Liver (tissue), 9 donors: ENCODE data around the gene DHCR7. TPM values are rescaled to one million over a fixed set of nuclear protein-coding genes. Genes with fewer than 3 reads are reported as not detected.

Source experiments
- DNase-seq: peaks from one replicate; pipeline ENCODE4 v3.0.0-alpha.2; 2017; ENCODE audit warnings: low spot score
- H3K27ac ChIP-seq, 2 donors: one replicate each; pipeline ENCODE4 v1.7.0; 2013; ENCODE audit warnings: inconsistent platforms in 2 of 2, low read length in 2 of 2, control low read depth in 1 of 2, low read depth in 1 of 2, mild to moderate bottlenecking in 1 of 2
- H3K27me3 ChIP-seq, 4 donors: one replicate each; pipeline versions ENCODE4 v1.6.1 to v1.7.0; 2013; ENCODE audit warnings: low read length in 3 of 4, inconsistent platforms in 1 of 4, mild to moderate bottlenecking in 1 of 4, moderate library complexity in 1 of 4; ENCODE audit not compliant: control insufficient read depth in 4 of 4, insufficient read depth in 4 of 4
- H3K36me3 ChIP-seq, 4 donors: one replicate each; pipeline versions ENCODE4 v1.6.1 to v1.7.0; 2013; ENCODE audit warnings: low read length in 3 of 4, mild to moderate bottlenecking in 3 of 4, low read depth in 1 of 4, moderate library complexity in 1 of 4; ENCODE audit not compliant: control insufficient read depth in 4 of 4, insufficient read depth in 3 of 4
- H3K4me1 ChIP-seq, 4 donors: one replicate each; pipeline versions ENCODE4 v1.6.1 to v1.7.0; 2013; ENCODE audit warnings: low read length in 3 of 4, mild to moderate bottlenecking in 3 of 4, moderate library complexity in 1 of 4; ENCODE audit not compliant: control insufficient read depth in 4 of 4, insufficient read depth in 4 of 4
- H3K4me3 ChIP-seq, 3 donors: one replicate each; pipeline versions ENCODE4 v1.6.1 to v1.7.0; 2013; ENCODE audit warnings: low read length in 3 of 3, control low read depth in 1 of 3, low read depth in 1 of 3, mild to moderate bottlenecking in 1 of 3
- H3K9ac ChIP-seq, 2 donors: one replicate each; pipeline ENCODE4 v1.7.0; 2013; ENCODE audit warnings: low read length in 2 of 2, mild to moderate bottlenecking in 2 of 2, moderate library complexity in 2 of 2, control low read depth in 1 of 2, low read depth in 1 of 2
- H3K9me3 ChIP-seq, 4 donors: one replicate each; pipeline versions ENCODE4 v1.6.1 to v1.7.0; 2013; ENCODE audit warnings: low read length in 3 of 4; ENCODE audit not compliant: control insufficient read depth in 4 of 4
- EGR1 ChIP-seq, 2 donors: IDR thresholded peaks; 2 replicates each; pipeline ENCODE4 v1.6.1; 2016 to 2018; ENCODE audit warnings: antibody characterized with exemption in 2 of 2, low read depth in 2 of 2
- FOXA1 ChIP-seq: IDR thresholded peaks from 2 replicates; pipeline ENCODE4 v1.6.1; 2016; ENCODE audit warnings: antibody characterized with exemption
- FOXA2 ChIP-seq: IDR thresholded peaks from 2 replicates; pipeline ENCODE4 v1.6.1; 2016; ENCODE audit warnings: antibody characterized with exemption
- GABPA ChIP-seq, 2 donors: IDR thresholded peaks in 1 of 2; conservative IDR thresholded peaks in 1 of 2; 2 replicates each; pipeline ENCODE4 v1.6.1; 2016; ENCODE audit warnings: antibody characterized with exemption in 2 of 2, mild to moderate bottlenecking in 1 of 2, moderate library complexity in 1 of 2
- HNF4A ChIP-seq, 2 donors: conservative IDR thresholded peaks; 2 replicates each; pipeline ENCODE4 v1.6.1; 2016; ENCODE audit warnings: antibody characterized with exemption in 2 of 2, mild to moderate bottlenecking in 2 of 2
- HNF4G ChIP-seq: IDR thresholded peaks from 2 replicates; pipeline ENCODE4 v1.6.1; 2016; ENCODE audit warnings: antibody characterized with exemption
- JUND ChIP-seq, 2 donors: IDR thresholded peaks; 2 replicates each; pipeline ENCODE4 v1.6.1; 2016; ENCODE audit warnings: antibody characterized with exemption in 2 of 2
- RAD21 ChIP-seq, 2 donors: IDR thresholded peaks; 2 replicates each; pipeline ENCODE4 v1.6.1; 2016; ENCODE audit warnings: antibody characterized with exemption in 2 of 2, mild to moderate bottlenecking in 2 of 2
- RXRA ChIP-seq, 2 donors: IDR thresholded peaks; 2 replicates each; pipeline ENCODE4 v1.6.1; 2017 to 2018; ENCODE audit warnings: antibody characterized with exemption in 2 of 2, mild to moderate bottlenecking in 1 of 2
- SP1 ChIP-seq: IDR thresholded peaks from 2 replicates; pipeline ENCODE4 v1.6.1; 2018; ENCODE audit warnings: antibody characterized with exemption, mild to moderate bottlenecking
- TAF1 ChIP-seq: conservative IDR thresholded peaks from 2 replicates; pipeline ENCODE4 v1.6.1; 2016; ENCODE audit warnings: antibody characterized with exemption, mild to moderate bottlenecking
- YY1 ChIP-seq: IDR thresholded peaks from 2 replicates; pipeline ENCODE4 v1.6.1; 2016; ENCODE audit warnings: antibody characterized with exemption, mild to moderate bottlenecking
- WGBS: extraction: QIAGEN DNeasy Blood & Tissue Kit; methylation state at CpG from one replicate; pipeline ENCODE4 v1.1.7; 2013; 5-methylcytosine and 5-hydroxymethylcytosine counted together
- polyA plus RNA-seq, 2 donors: library from polyadenylated mRNA; stranded (reverse) in 1 of 2; unstranded in 1 of 2; fragments of 200-250 nt in 1 of 2; fragments of >200 nt in 1 of 2; fragmentation: Nextera tagmentation in 1 of 2; extraction: Ambion mirVana in 1 of 2; gene quantifications; one replicate each; pipeline versions ENCODE4 v1.2.1 to v1.2.3, GENCODE V29; 2013 to 2015
- total RNA-seq, 2 donors: library from RNA; depleted of rRNA; stranded (reverse); fragments of >200 nt; gene quantifications; one replicate each; pipeline ENCODE4 v1.2.3, GENCODE V29; 2014
- TF ChIP-seq, protein P1 (sequence below): IDR thresholded peaks from 2 replicates; pipeline ENCODE4 v1.6.1; 2016; ENCODE audit warnings: antibody characterized with exemption
- TF ChIP-seq, protein P2 (sequence below): IDR thresholded peaks from 2 replicates; pipeline ENCODE4 v1.6.1; 2016; ENCODE audit warnings: antibody characterized with exemption
- TF ChIP-seq, protein P3 (sequence below): IDR thresholded peaks from 2 replicates; pipeline ENCODE4 v1.6.1; 2016; ENCODE audit warnings: antibody characterized with exemption
- TF ChIP-seq, protein P4 (sequence below): IDR thresholded peaks from 2 replicates; pipeline ENCODE4 v1.6.1; 2016; ENCODE audit warnings: antibody characterized with exemption, mild to moderate bottlenecking
- TF ChIP-seq, protein P5 (sequence below): fragments of 150-350 bp; IDR thresholded peaks from 2 replicates; pipeline ENCODE4 v1.5.1; 2017; ENCODE audit warnings: improper control_type of control experiment, low read depth, low read length; ENCODE audit not compliant: missing input control
- donor health status: healthy.
- donor health status: healthy.
- donor health status: healthy.
- donor health status: healthy.
- donor health status: healthy.

DHCR7 gene
- total and polyA plus RNA-seq, 4 donors, result 56.9 to 224 (median 172) TPM

DNA sequence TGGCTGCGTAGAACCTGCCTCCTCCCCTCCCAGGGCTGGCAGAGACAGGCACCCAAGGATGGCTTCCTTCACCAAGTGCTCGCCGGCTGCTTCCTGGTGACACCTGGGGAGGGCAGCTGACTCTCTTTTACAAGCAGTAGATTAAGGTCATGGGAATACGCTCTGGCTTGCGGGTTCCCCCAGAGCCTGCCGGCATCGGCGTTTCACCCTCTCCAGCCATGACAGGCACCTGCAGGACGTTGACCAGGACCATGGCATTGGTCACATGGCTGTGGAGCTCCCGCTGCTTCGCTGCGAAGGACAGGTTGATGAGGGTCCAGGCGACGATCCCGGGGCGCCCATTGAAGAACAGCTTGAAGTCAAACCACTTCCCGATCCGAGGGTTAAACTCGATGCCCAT, 9.5 kb downstream of the DHCR7 start (continued):
- TF ChIP-seq, protein P1, sequence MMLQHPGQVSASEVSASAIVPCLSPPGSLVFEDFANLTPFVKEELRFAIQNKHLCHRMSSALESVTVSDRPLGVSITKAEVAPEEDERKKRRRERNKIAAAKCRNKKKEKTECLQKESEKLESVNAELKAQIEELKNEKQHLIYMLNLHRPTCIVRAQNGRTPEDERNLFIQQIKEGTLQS, result no peak
- TF ChIP-seq, protein P2, sequence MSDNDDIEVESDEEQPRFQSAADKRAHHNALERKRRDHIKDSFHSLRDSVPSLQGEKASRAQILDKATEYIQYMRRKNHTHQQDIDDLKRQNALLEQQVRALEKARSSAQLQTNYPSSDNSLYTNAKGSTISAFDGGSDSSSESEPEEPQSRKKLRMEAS, result no peak

DNA sequence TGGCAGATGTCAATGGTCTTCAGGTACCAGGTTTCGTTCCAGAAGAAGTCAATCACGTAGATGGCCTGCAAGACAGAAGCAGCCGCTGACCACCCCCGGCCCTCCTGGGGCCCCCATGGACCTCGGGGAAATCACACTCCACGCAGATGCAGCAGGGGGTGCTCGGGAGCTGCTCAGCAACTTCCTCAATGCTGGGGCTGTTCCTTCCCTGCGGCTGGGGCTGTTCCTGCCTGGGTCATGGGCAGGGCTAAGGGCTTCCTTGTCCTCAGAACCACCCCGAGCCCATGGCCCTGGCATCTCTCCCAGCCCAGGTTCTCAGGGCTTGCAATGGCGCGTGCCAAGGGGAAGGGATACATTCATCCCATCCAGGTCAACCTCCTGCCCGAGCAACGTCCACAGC, 10.3 kb downstream of the DHCR7 start:
- Histone ChIP-seq H3K4me3 (no peak overlapping the region), H3K9ac (no peak overlapping the region), H3K4me1 (peaks cover 0 to 30% (median 25%) of the 10 kb centered on the region in 4 donors), H3K9me3 (no peaks in the 10 kb centered on the region), H3K27me3 (no peaks in the 10 kb centered on the region), H3K36me3 (peaks cover 34 to 69% (median 46%) of the 10 kb centered on the region in 4 donors), H3K27ac (no peak overlapping the region)
- no peak for TF ChIP-seq FOXA1
- no peak for DNase-seq
- WGBS, result 78% methylated on average over 13 of the region's 13 CpGs

DNA sequence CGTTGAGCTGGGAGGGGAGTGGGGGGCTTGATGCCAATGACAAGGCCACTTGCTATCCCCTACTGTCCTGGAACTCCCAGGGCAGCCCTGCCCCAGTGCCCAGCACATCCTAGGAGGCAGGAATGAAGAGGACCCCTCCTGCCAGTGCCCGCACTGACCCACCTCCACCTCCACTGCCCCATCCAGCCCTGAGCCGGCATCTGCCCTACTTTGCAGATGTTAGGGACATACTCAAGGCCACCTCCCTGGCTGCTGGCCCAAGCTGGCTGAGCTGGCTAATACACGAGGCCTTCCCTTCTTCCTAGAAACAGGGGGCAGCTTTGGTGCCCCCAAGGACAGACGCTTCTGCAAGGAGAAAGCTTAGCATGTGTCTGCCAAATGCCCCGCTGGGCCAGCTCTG, 10.8 kb downstream of the DHCR7 start:
- TF ChIP-seq YY1 (no peak), HNF4G (no peak), SP1 (no peak), FOXA1 (no peak), TAF1 (no peak), JUND (IDR thresholded peaks at IDR 0.05) (no peak), EGR1 (IDR thresholded peaks at IDR 0.05; ENCODE audit: low read depth in 2 of 2) (no peak), RXRA (IDR thresholded peaks at IDR 0.05) (no peak), FOXA2 (no peak), HNF4A (conservative IDR thresholded peaks at IDR 0.05) (no peak), RAD21 (IDR thresholded peaks at IDR 0.05) (no peak), GABPA (IDR thresholded peaks at IDR 0.05 in 1 of 2, conservative IDR thresholded peaks at IDR 0.05 in 1 of 2) (no peak)
- TF ChIP-seq, protein P1, result no peak
- TF ChIP-seq, protein P3, sequence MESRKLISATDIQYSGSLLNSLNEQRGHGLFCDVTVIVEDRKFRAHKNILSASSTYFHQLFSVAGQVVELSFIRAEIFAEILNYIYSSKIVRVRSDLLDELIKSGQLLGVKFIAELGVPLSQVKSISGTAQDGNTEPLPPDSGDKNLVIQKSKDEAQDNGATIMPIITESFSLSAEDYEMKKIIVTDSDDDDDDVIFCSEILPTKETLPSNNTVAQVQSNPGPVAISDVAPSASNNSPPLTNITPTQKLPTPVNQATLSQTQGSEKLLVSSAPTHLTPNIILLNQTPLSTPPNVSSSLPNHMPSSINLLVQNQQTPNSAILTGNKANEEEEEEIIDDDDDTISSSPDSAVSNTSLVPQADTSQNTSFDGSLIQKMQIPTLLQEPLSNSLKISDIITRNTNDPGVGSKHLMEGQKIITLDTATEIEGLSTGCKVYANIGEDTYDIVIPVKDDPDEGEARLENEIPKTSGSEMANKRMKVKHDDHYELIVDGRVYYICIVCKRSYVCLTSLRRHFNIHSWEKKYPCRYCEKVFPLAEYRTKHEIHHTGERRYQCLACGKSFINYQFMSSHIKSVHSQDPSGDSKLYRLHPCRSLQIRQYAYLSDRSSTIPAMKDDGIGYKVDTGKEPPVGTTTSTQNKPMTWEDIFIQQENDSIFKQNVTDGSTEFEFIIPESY, result no peak
- TF ChIP-seq, protein P2, result no peak
- TF ChIP-seq, protein P4, sequence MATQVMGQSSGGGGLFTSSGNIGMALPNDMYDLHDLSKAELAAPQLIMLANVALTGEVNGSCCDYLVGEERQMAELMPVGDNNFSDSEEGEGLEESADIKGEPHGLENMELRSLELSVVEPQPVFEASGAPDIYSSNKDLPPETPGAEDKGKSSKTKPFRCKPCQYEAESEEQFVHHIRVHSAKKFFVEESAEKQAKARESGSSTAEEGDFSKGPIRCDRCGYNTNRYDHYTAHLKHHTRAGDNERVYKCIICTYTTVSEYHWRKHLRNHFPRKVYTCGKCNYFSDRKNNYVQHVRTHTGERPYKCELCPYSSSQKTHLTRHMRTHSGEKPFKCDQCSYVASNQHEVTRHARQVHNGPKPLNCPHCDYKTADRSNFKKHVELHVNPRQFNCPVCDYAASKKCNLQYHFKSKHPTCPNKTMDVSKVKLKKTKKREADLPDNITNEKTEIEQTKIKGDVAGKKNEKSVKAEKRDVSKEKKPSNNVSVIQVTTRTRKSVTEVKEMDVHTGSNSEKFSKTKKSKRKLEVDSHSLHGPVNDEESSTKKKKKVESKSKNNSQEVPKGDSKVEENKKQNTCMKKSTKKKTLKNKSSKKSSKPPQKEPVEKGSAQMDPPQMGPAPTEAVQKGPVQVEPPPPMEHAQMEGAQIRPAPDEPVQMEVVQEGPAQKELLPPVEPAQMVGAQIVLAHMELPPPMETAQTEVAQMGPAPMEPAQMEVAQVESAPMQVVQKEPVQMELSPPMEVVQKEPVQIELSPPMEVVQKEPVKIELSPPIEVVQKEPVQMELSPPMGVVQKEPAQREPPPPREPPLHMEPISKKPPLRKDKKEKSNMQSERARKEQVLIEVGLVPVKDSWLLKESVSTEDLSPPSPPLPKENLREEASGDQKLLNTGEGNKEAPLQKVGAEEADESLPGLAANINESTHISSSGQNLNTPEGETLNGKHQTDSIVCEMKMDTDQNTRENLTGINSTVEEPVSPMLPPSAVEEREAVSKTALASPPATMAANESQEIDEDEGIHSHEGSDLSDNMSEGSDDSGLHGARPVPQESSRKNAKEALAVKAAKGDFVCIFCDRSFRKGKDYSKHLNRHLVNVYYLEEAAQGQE, result no peak
- TF ChIP-seq, protein P5, sequence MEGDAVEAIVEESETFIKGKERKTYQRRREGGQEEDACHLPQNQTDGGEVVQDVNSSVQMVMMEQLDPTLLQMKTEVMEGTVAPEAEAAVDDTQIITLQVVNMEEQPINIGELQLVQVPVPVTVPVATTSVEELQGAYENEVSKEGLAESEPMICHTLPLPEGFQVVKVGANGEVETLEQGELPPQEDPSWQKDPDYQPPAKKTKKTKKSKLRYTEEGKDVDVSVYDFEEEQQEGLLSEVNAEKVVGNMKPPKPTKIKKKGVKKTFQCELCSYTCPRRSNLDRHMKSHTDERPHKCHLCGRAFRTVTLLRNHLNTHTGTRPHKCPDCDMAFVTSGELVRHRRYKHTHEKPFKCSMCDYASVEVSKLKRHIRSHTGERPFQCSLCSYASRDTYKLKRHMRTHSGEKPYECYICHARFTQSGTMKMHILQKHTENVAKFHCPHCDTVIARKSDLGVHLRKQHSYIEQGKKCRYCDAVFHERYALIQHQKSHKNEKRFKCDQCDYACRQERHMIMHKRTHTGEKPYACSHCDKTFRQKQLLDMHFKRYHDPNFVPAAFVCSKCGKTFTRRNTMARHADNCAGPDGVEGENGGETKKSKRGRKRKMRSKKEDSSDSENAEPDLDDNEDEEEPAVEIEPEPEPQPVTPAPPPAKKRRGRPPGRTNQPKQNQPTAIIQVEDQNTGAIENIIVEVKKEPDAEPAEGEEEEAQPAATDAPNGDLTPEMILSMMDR, result no peak
- H3K9ac ChIP-seq, result no peak overlapping the region
- peaks cover 32 to 66% (median 45%) of the 10 kb centered on the region in 4 donors for H3K36me3 ChIP-seq
- H3K4me1 ChIP-seq, result peaks cover 0 to 35% (median 30%) of the 10 kb centered on the region in 4 donors
- no peak for DNase-seq
- H3K27me3 ChIP-seq, result no peaks in the 10 kb centered on the region
- no peak overlapping the region for H3K27ac ChIP-seq
- H3K4me3 ChIP-seq, result no peak overlapping the region
- H3K9me3 ChIP-seq, result no peaks in the 10 kb centered on the region
- 77% methylated on average over 6 of the region's 6 CpGs for WGBS
